GM12801 (cell line): ENCODE results near the gene PRRT1.

Experiments
- CTCF ChIP-seq: IDR thresholded peaks from one replicate; pipeline ENCODE4 v1.5.1; 2011; ENCODE audit warnings: control low read depth; ENCODE audit not compliant: insufficient read length; ENCODE audit errors: extremely low read depth

Gene PRRT1

DNA sequence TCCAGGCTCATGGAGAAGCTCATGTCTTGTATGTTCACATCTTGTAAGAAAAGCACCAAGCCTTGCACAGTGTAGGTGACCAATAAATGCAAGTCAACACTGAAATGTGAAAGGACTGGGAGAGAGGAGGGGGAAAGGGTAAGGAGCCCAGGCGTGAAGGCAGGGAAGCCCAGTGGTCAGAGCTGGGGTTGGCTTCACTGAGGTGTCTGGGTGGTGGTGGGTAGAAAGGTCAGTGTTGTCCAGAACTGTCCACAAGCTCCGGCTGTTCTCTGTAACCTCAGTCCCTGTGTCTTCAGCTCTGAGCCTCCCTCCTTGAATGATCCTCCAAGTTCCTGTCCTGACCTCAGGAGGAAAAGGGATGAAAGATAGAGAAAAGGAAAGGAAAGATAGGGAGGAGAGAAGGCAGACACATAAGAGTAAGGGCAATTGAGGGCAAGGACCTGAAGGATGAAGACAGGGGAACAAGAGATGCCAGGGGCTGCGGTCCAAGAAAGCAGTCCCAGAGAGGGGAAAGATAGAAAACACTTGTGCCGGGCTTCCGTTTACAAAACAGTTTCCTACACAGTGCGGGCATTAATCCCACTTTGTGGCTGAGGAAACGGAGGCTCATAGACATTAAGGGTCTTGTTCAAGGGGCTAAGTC is 40.2 kb downstream of the PRRT1 start:
- no peak for TF ChIP-seq CTCF

DNA sequence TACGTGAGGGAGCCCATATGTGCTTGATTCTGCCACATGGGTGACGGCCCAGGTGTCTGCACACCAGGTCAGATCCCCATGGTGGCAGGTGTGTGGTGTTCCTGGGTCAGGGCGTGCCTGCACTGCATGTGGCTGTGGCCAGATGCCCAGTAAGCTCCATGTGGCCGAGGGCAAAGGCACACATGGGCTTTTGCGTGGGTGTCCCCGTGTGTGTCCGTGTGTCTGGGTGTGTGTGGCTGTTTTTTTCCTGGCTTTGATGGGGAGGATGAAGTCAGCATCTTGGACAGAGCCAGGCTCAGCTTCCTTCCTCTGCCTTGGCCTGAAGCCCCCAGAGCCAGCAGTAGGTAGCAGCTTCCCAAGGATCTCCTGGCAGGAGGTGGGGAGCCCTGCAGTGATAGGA is 41.1 kb downstream of the PRRT1 start:
- TF ChIP-seq CTCF = no peak

GRCh38 chr6:32109765-32110160 is 42.0 kb downstream of the PRRT1 start:
- TF ChIP-seq CTCF = no peak

GRCh38 chr6:32109114-32109764 is 42.5 kb downstream of the PRRT1 start, which contains the start of gene TNXB:
Gene TNXB, minus strand, starts transcription at chr6:32109338. Its CDS starts 11,140 bp downstream, at chr6:32098198.
- TF ChIP-seq CTCF = no peak

DNA sequence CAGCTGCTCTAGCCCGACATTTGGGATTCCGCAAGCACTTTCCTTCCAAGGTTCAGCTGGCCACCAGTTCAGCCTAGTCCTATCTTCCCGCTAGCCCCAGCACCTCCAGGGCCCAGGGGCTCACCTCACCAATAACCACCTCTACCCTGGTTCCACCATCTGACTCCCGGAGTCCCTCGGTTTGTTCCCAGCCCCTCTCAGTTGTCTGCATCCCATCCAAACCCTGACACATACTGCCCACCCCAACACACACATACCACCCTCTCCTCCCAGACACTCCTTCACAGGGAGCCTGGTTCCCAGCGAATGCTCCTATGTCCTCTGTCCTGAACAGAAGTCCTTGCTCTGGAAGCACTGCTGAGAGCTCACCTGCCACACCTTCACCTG is 43.0 kb downstream of the PRRT1 start:
- TF ChIP-seq CTCF = no peak

DNA sequence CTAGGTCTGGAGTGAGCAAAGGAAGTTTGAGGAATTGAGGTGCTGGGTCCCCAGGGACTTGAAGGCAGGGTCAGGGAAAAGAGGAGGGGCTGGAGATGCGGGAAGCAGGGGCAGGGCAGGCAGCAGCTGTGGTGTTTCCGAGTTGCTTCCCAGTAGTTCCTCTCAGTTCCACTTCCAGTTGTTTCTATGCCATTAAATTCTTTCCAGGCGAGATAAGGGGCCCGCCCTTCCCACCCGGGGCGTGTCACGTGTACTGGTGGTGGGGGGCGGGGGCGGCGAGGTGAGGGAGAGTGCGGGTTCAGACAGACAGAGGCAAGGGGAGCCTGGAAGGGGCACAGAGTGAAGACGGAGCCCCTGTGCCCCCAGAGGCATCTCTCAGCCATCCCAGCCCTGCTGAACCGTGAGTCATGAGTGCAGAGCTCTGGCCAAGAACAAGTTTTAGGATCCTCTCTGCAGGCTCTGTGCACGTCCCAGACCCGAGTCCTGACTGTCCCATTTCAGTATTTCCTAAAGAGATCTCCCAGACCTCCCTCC is 43.6 kb downstream of the PRRT1 start:
- no peak for TF ChIP-seq CTCF

GRCh38 chr6:32107406-32107805 is 44.3 kb downstream of the PRRT1 start:
- TF ChIP-seq CTCF = no peak
